Suprapubic skin (tissue), 3 donors: ENCODE data around the gene ATF1.

Source experiments
- POLR2A ChIP-seq, 2 donors: fragments of 450-650 bp; IDR thresholded peaks; one replicate each; pipeline ENCODE4 v1.6.1; 2017; ENCODE audit warnings: antibody characterized with exemption in 2 of 2, mild to moderate bottlenecking in 2 of 2, moderate library complexity in 2 of 2
- TF ChIP-seq, protein P1 (sequence below), 2 donors: fragments of 200-600 bp in 1 of 2; fragments of 450-650 bp in 1 of 2; sonication (generic) in 1 of 2; IDR thresholded peaks; one replicate each; pipeline ENCODE4 v1.5.1; 2016 to 2019; ENCODE audit warnings: antibody characterized with exemption in 2 of 2, mild to moderate bottlenecking in 1 of 2, moderate library complexity in 1 of 2

DNA sequence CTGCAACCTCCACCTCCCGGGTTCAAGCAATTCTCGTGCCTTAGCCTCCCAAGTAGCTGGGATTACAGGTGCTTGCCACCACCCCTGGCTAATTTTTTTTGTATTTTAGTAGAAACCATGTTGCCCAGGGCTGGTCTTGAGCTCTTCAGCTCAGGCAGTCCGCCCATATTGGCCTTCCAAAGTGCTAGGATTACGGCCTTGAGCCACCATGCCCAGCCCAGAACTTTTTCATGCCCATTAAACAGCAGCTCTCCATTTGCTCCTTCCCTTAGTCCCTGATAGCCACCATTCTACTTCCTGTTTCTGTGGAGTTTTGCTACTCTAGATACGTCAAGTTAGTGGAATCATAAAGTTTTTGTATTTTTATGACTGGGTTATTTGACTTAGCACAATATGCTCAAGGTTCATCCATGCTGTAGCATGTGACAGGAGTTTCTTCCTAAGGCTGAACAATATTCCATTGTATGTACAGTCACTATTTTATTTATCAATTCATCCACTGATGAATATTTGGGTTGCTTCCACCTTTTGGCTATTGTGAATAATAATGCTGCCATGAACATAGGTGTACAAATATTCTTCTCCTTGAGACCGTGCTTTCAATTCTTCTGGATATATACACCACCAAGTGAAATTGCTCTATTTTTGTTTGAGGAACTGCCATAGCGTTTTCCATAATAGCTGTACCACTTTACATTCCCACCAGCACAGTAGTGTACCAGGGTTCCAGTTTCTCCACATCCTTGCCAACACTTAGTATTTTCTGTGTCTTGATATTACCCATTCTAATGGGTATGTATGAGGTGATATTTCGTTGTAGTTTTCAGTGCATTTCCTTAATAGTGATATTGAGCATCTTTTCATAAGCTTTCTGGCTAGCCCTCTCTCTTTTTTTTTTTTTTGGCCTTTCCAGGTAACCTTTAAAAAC lies 15.0 kb downstream of the ATF1 start:
- TF ChIP-seq, protein P1, sequence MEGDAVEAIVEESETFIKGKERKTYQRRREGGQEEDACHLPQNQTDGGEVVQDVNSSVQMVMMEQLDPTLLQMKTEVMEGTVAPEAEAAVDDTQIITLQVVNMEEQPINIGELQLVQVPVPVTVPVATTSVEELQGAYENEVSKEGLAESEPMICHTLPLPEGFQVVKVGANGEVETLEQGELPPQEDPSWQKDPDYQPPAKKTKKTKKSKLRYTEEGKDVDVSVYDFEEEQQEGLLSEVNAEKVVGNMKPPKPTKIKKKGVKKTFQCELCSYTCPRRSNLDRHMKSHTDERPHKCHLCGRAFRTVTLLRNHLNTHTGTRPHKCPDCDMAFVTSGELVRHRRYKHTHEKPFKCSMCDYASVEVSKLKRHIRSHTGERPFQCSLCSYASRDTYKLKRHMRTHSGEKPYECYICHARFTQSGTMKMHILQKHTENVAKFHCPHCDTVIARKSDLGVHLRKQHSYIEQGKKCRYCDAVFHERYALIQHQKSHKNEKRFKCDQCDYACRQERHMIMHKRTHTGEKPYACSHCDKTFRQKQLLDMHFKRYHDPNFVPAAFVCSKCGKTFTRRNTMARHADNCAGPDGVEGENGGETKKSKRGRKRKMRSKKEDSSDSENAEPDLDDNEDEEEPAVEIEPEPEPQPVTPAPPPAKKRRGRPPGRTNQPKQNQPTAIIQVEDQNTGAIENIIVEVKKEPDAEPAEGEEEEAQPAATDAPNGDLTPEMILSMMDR (IDR thresholded peaks at IDR 0.05), result no peak
- TF ChIP-seq POLR2A (IDR thresholded peaks at IDR 0.05), result no peak
